HepG2 (cell line): ENCODE data around the gene LARP4. TPM values are rescaled to one million over a fixed set of nuclear protein-coding genes. Genes with fewer than 3 reads are reported as not detected.

Source experiments
- ATAC-seq: fragments of 200-7000 bp; cut with Tn5 transposase; 3 replicates; pipeline ENCODE4 v1.9.1; 2020; ENCODE audit warnings: mild to moderate bottlenecking, moderate library complexity
- BruUV-seq: library from RNA; stranded (reverse); fragments of 400-500 nt; replicated peaks from 2 replicates; lab custom pipeline; 2021; lab: Mats Ljungman, UMichigan
- CTCF ChIA-PET: fragments of 300-600 bp; formaldehyde crosslinking; extraction: SDS; loops from one replicate; lab custom pipeline; 2021; ENCODE audit warnings: low total read pairs, inconsistent platforms, low intra/inter-chr PET ratio; lab: Yijun Ruan, JAX
- POLR2A ChIA-PET: fragments of 350-600 bp; sonication (Branson Sonifier 250); formaldehyde crosslinking; loops from one replicate; lab custom pipeline; 2020; ENCODE audit warnings: antibody characterized with exemption, inconsistent platforms; lab: Yijun Ruan, JAX
- DNase-seq: peaks from one replicate; pipeline ENCODE4 v3.0.0-alpha.2; 2015; ENCODE audit warnings: low spot score
- FAIRE-seq: peaks from 3 replicates; lab custom pipeline; 2011; peaks lifted over from hg19 to GRCh38; lab: Jason Lieb, UNC
- H2AFZ ChIP-seq: one replicate; pipeline ENCODE4 v1.6.1; 2011; ENCODE audit warnings: low read length, inconsistent platforms
- H3K27ac ChIP-seq: fragments of 300-600 bp; 3 replicates; pipeline ENCODE4 v1.8.0; 2011; ENCODE audit warnings: mixed run types, mild to moderate bottlenecking, mixed read lengths, low read length, inconsistent platforms; ENCODE audit not compliant: insufficient read depth; ENCODE audit errors: extremely low read length
- H3K27me3 ChIP-seq, 2 experiments: fragments of 200-600 bp in 1 of 2; 2 replicates in 1 of 2; 3 replicates in 1 of 2; pipeline versions ENCODE4 v1.6.0 to v1.8.0; 2011; ENCODE audit warnings: low read length in 2 of 2, mild to moderate bottlenecking in 2 of 2, moderate library complexity in 2 of 2, inconsistent platforms in 1 of 2; ENCODE audit not compliant: insufficient read depth in 2 of 2, control insufficient read depth in 1 of 2
- H3K36me3 ChIP-seq, 2 experiments: fragments of 200-600 bp in 1 of 2; replicated peaks in 1 of 2; 2 replicates in 1 of 2; 3 replicates in 1 of 2; pipeline versions ENCODE4 v1.5.1 to v1.8.0; 2011; ENCODE audit warnings: low read length in 2 of 2, inconsistent platforms in 1 of 2; ENCODE audit not compliant: insufficient read depth in 2 of 2, control insufficient read depth in 1 of 2
- H3K4me1 ChIP-seq: 2 replicates; pipeline ENCODE4 v1.5.1; 2012; ENCODE audit warnings: low read length, inconsistent platforms; ENCODE audit not compliant: insufficient read depth
- H3K4me2 ChIP-seq: 2 replicates; pipeline ENCODE4 v1.6.0; 2011; ENCODE audit warnings: low read depth, low read length, inconsistent platforms
- H3K4me3 ChIP-seq, 3 experiments: fragments of 200-600 bp in 1 of 3; sonication (generic), shearing (Covaris generic) in 1 of 3; replicated peaks in 1 of 3; 2 replicates each; pipeline ENCODE4 v1.5.1; 2011 to 2016; ENCODE audit warnings: low read length in 3 of 3, inconsistent platforms in 2 of 3, low read depth in 2 of 3, mild to moderate bottlenecking in 2 of 3, control low read depth in 1 of 3, mixed read lengths in 1 of 3; ENCODE audit not compliant: insufficient read depth in 1 of 3
- H3K79me2 ChIP-seq: one replicate; pipeline ENCODE4 v1.6.1; 2011; ENCODE audit warnings: low read length, inconsistent platforms; ENCODE audit not compliant: insufficient read depth
- H3K9ac ChIP-seq: 2 replicates; pipeline ENCODE4 v1.6.0; 2011; ENCODE audit warnings: mild to moderate bottlenecking, low read depth, low read length, inconsistent platforms; ENCODE audit not compliant: insufficient read depth
- H3K9me3 ChIP-seq: 2 replicates; pipeline ENCODE4 v1.5.1; 2012; ENCODE audit warnings: mild to moderate bottlenecking, low read length
- H4K20me1 ChIP-seq: 2 replicates; pipeline ENCODE4 v1.6.0; 2011; ENCODE audit warnings: inconsistent platforms, mild to moderate bottlenecking, low read length, moderate library complexity; ENCODE audit not compliant: insufficient read depth
- FOXP1 ChIP-seq, 2 experiments: fragments of 450-650 bp in 1 of 2; IDR thresholded peaks; 2 replicates each; pipeline ENCODE4 v1.6.1; 2017 to 2018; ENCODE audit warnings: antibody characterized with exemption in 1 of 2
- HIC2 ChIP-seq: sonication (generic); formaldehyde crosslinking; IDR thresholded peaks from 2 replicates; pipeline ENCODE4 v1.9.0; 2022; ENCODE audit warnings: low read depth, missing genetic modification reagents
- IKZF1 ChIP-seq: fragments of 450-650 bp; IDR thresholded peaks from 2 replicates; pipeline ENCODE4 v1.7.1; 2016
- KLF16 ChIP-seq, 2 experiments: sonication (generic) in 1 of 2; formaldehyde crosslinking in 1 of 2; IDR thresholded peaks; 2 replicates each; pipeline versions ENCODE4 v1.6.1 to v1.8.0; 2016 to 2023; ENCODE audit warnings: missing genetic modification reagents in 2 of 2, missing compliant biosample characterization in 1 of 2
- LCORL ChIP-seq, 2 experiments: fragments of 450-650 bp in 1 of 2; sonication (generic) in 1 of 2; formaldehyde crosslinking in 1 of 2; IDR thresholded peaks; 2 replicates each; pipeline versions ENCODE4 v1.5.0 to v1.6.1; 2017 to 2020; ENCODE audit warnings: antibody characterized with exemption in 1 of 2, missing genetic modification reagents in 1 of 2
- NBN ChIP-seq: fragments of 450-650 bp; conservative IDR thresholded peaks from 2 replicates; pipeline ENCODE4 v1.6.1; 2017
- THAP7 ChIP-seq: sonication (generic); formaldehyde crosslinking; IDR thresholded peaks from 2 replicates; pipeline ENCODE4 v1.8.1; 2023; ENCODE audit warnings: mild to moderate bottlenecking, missing genetic modification reagents
- TMF1 ChIP-seq: sonication (generic); formaldehyde crosslinking; IDR thresholded peaks from 2 replicates; pipeline ENCODE4 v1.8.1; 2022; ENCODE audit warnings: low read depth, missing genetic modification reagents
- ZC3H4 ChIP-seq: sonication (generic); formaldehyde crosslinking; IDR thresholded peaks from 2 replicates; pipeline ENCODE4 v1.4.0; 2020; ENCODE audit warnings: missing genetic modification reagents, borderline replicate concordance
- ZFP36L2 ChIP-seq: sonication (generic); formaldehyde crosslinking; IDR thresholded peaks from 2 replicates; pipeline ENCODE4 v1.4.0; 2020; ENCODE audit warnings: missing genetic modification reagents
- ZNF124 ChIP-seq: sonication (generic); formaldehyde crosslinking; IDR thresholded peaks from 2 replicates; pipeline ENCODE4 v1.4.0; 2020; ENCODE audit warnings: missing genetic modification reagents
- ZNF136 ChIP-seq: sonication (generic); formaldehyde crosslinking; IDR thresholded peaks from 2 replicates; pipeline ENCODE4 v1.8.1; 2022; ENCODE audit warnings: low read depth, mild to moderate bottlenecking, moderate library complexity, missing genetic modification reagents
- ZNF225 ChIP-seq: sonication (generic); formaldehyde crosslinking; IDR thresholded peaks from 2 replicates; pipeline ENCODE4 v1.4.0; 2020; ENCODE audit warnings: mild to moderate bottlenecking, missing genetic modification reagents
- ZNF234 ChIP-seq: sonication (generic); formaldehyde crosslinking; conservative IDR thresholded peaks from 2 replicates; pipeline ENCODE4 v1.5.1; 2020; ENCODE audit warnings: mild to moderate bottlenecking, missing genetic modification reagents
- ZNF3 ChIP-seq: IDR thresholded peaks from 2 replicates; pipeline ENCODE4 v1.7.0; 2017; ENCODE audit warnings: inconsistent platforms
- ZNF577 ChIP-seq: sonication (generic); formaldehyde crosslinking; IDR thresholded peaks from 2 replicates; pipeline ENCODE4 v1.4.0; 2020; ENCODE audit warnings: mild to moderate bottlenecking, low read depth, missing genetic modification reagents, borderline replicate concordance
- ZNF607 ChIP-seq: sonication (generic); formaldehyde crosslinking; IDR thresholded peaks from 2 replicates; pipeline ENCODE4 v1.5.1; 2020; ENCODE audit warnings: missing genetic modification reagents, mild to moderate bottlenecking, borderline replicate concordance
- WGBS: methylation state at CpG from one replicate; pipeline ENCODE4 v1.1.6; 2017; ENCODE audit warnings: low lambda C conversion rate; 5-methylcytosine and 5-hydroxymethylcytosine counted together
- in situ Hi-C: cut with HindIII; loops from 2 replicates; pipeline ENCODE4 v1.10.0; 2017; ENCODE audit warnings: low pct_unique_long_range_greater_than_20kb; ENCODE audit not compliant: extremely low pct_ligation_motif_present
- intact Hi-C: fragments of 100-400 bp; cut with micrococcal nuclease; formaldehyde crosslinking; loops from one replicate; pipeline ENCODE4 v1.10.0; 2022; ENCODE audit not compliant: unreplicated experiment
- polyA plus RNA-seq, 8 experiments: library from polyadenylated mRNA; depleted of rRNA in 3 of 8; stranded (reverse) in 7 of 8; unstranded in 1 of 8; fragments of >200 nt; fragmentation: Illumina TruSeq in 4 of 8; extraction: Trizol in 4 of 8; gene quantifications; 2 replicates each; pipeline versions ENCODE4 v1.2.1 to v1.2.3, GENCODE V29; 2011 to 2016; ENCODE audit warnings: low read depth in 4 of 8, missing spikeins in 1 of 8, mixed read lengths in 1 of 8; ENCODE audit not compliant: insufficient read depth in 1 of 8
- total RNA-seq, 5 experiments: library from RNA; depleted of rRNA; stranded (reverse); fragments of >200 nt; fragmentation: Illumina TruSeq; extraction: Trizol; gene quantifications; 2 replicates each; pipeline ENCODE4 v1.2.3, GENCODE V29; 2016; ENCODE audit warnings: low read depth in 1 of 5
- TF ChIP-seq, protein P1 (sequence below): IDR thresholded peaks from 2 replicates; pipeline ENCODE4 v1.6.1; 2016; ENCODE audit warnings: control low read depth
- TF ChIP-seq, protein P2 (sequence below): sonication (generic); formaldehyde crosslinking; IDR thresholded peaks from 2 replicates; pipeline ENCODE4 v1.4.0; 2020; ENCODE audit warnings: mild to moderate bottlenecking, missing genetic modification reagents

LARP4 gene
- total and polyA plus RNA-seq, 2 of the 13 experiments (the other 11 are each of a cell fraction or from before 2014, with no cell fraction given), result 16.4 to 42.7 TPM

DNA sequence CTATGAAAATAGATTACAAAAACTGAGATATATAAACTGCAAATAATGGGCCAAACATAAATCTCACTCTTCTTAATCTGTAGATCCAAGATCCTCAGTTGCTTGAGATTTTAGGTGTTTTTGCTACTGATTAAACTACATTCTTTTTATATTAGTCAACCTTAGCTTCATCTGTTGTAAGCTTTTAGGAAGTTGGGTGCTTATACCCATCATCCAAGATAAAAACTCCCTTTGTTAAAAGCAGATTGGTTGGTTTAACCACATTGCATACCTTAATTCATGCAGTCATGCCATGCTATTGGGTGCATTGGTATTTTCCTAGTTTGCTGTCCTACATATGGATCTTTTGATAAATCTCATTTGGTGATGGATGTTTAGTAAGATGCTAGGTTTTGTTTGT, 57.9 kb downstream of the LARP4 start (continued):
- no peak for TF ChIP-seq ZNF225 (CRISPR knock-in tag)
- TF ChIP-seq, protein P1, sequence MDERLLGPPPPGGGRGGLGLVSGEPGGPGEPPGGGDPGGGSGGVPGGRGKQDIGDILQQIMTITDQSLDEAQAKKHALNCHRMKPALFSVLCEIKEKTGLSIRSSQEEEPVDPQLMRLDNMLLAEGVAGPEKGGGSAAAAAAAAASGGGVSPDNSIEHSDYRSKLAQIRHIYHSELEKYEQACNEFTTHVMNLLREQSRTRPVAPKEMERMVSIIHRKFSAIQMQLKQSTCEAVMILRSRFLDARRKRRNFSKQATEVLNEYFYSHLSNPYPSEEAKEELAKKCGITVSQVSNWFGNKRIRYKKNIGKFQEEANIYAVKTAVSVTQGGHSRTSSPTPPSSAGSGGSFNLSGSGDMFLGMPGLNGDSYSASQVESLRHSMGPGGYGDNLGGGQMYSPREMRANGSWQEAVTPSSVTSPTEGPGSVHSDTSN (CRISPR knock-in tag), result no peak
- TF ChIP-seq HIC2 (CRISPR knock-in tag), result no peak
- TF ChIP-seq THAP7 (CRISPR knock-in tag), result no peak
- no peak for TF ChIP-seq ZNF234
- TF ChIP-seq, protein P2, sequence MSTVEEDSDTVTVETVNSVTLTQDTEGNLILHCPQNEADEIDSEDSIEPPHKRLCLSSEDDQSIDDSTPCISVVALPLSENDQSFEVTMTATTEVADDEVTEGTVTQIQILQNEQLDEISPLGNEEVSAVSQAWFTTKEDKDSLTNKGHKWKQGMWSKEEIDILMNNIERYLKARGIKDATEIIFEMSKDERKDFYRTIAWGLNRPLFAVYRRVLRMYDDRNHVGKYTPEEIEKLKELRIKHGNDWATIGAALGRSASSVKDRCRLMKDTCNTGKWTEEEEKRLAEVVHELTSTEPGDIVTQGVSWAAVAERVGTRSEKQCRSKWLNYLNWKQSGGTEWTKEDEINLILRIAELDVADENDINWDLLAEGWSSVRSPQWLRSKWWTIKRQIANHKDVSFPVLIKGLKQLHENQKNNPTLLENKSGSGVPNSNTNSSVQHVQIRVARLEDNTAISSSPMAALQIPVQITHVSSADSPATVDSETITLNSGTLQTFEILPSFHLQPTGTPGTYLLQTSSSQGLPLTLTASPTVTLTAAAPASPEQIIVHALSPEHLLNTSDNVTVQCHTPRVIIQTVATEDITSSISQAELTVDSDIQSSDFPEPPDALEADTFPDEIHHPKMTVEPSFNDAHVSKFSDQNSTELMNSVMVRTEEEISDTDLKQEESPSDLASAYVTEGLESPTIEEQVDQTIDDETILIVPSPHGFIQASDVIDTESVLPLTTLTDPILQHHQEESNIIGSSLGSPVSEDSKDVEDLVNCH, result no peak

GRCh38 chr12:50467439-50467838, 66.8 kb downstream of the LARP4 start:
- Histone ChIP-seq H4K20me1 (no peaks in the 10 kb centered on the region), H3K36me3 (peaks cover 16 to 63% of the 10 kb centered on the region in 2 experiments), H3K27ac (no peak overlapping the region), H2AFZ (no peak overlapping the region), H3K4me2 (no peak overlapping the region), H3K9ac (no peak overlapping the region), H3K4me3 (no peak overlapping the region), H3K27me3 (no peaks in the 10 kb centered on the region), H3K4me1 (no peaks in the 10 kb centered on the region), H3K79me2 (no peaks in the 10 kb centered on the region), H3K9me3 (no peaks in the 10 kb centered on the region)
- ATAC-seq, result no peak
- no peak for FAIRE-seq
- ChIA-PET CTCF (no interaction called here), POLR2A (no interaction called here)
- intact Hi-C loops, result no loop called here
- in situ Hi-C loops, result no loop called here
- WGBS, result 100% methylated on average over 3 of the region's 3 CpGs
- no TSS peak for BruUV-seq
- no peak for DNase-seq
- TF ChIP-seq ZNF3 (CRISPR knock-in tag) (no peak), ZC3H4 (CRISPR knock-in tag) (no peak), FOXP1 (IDR thresholded peaks at IDR 0.05) (no peak), FOXP1 (CRISPR knock-in tag; IDR thresholded peaks at IDR 0.05) (no peak), TMF1 (CRISPR knock-in tag) (no peak), LCORL (IDR thresholded peaks at IDR 0.05) (no peak), LCORL (CRISPR knock-in tag; IDR thresholded peaks at IDR 0.05) (no peak), NBN (no peak), ZNF577 (no peak), ZFP36L2 (no peak), ZNF136 (CRISPR knock-in tag) (no peak), ZNF607 (no peak), KLF16 (CRISPR knock-in tag; IDR thresholded peaks at IDR 0.05) (no peak), IKZF1 (no peak), ZNF124 (no peak)
